PC-9 (cell line): Measurements from ENCODE around the gene CLIC6.

Source experiments
- CTCF ChIP-seq: fragments of 200-600 bp; sonication (generic); conservative IDR thresholded peaks from 2 replicates; pipeline ENCODE4 v1.6.1; 2017; ENCODE audit warnings: mixed run types, antibody characterized with exemption, mild to moderate bottlenecking, moderate library complexity
- EZH2 ChIP-seq: fragments of 200-600 bp; sonication (generic); IDR thresholded peaks from 2 replicates; pipeline ENCODE4 v1.8.0; 2017; ENCODE audit warnings: antibody characterized with exemption, low read depth

DNA sequence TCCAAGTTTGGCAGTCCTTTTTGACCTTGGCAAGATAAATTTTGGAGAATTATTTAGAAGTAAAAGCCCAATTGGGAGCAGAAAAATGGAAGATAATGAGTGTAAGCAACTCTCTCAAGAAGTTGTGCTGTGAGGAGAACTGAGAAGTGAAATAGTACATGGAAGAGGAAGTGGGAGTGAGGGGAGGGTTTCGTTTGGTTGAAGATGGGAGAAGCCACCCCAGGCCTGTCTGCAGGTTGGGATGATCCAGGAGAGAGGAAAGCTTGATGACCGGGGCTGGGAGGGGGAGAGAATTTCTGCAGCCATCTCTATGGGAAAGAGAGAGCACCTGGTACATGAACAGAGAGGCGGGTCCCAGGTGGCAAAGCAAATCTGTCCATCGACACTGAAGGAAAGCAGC lies 45.3 kb upstream of the CLIC6 start:
- TF ChIP-seq EZH2, result no peak
- TF ChIP-seq CTCF, result no peak
